Inflammatory macrophage (primary cell): ENCODE results near the gene SLC39A13.
A peak's percentile ranks its signal among the peaks of the same experiment; 100 is the strongest.

Experiments used
- DNase-seq, 2 donors: peaks; one replicate each; pipeline ENCODE4 v3.0.0-alpha.2; 2020 to 2022
- total RNA-seq, 18 experiments: gene quantifications; one replicate each; lab custom pipeline; 2026; ENCODE audit warnings: mixed read lengths in 6 of 18, inconsistent platforms in 2 of 18; lab: John Stamatoyannopoulos, UW

SLC39A13 gene
- 23.8 to 78.5 (median 43.9) reads per million in 18 experiments for total RNA-seq

DNA sequence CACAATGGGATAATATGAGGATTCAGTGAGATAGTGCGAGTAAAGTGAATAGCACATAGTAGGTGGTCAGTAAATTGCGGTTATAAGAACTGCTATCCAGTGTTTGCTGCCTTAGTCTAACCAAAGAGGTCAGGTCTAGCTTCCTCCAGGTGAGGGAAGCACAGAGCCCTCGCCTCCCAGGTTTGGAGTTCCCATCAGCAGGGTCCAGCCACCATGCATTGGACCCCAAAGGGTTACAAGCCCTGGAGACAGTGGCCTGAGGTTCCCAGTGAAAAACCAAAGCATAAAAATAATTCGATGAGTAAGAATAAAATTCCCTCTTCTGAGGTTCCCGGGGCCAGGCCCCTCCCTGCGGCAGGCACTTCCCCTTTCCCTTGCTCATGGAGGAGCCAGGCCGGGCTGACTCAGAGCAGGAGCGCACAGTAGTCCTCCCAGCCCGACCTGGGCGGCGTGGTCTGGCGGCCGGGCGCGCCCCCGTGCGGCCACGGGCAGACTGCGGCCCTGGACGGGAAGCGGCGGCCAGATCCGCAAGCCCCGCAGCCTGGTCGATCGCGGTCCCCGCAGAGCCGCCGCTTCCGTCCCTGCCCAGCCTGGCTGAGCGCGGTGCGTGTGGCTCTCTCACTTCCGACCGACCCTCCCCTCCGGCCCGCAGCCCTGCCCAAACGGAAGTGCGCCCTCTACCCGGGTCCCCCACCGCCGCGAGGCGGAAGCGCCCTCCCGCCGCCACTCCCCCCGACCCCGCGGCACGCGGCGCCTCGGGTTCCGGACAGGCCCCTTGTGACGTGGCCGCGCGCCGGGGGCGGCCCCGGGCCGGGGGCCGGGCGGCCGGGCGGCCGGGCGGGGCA, at the start of gene SLC39A13:
SLC39A13 (plus strand) TSS at position 845 of the 845 bp plus-strand sequence. CDS start 1,505 bp downstream, outside the sequence.
- DNase-seq: peak; percentile 96 to 97

- DNase-seq: no peak
Observed at GRCh38 chr11:47358731-47359051, 49.7 kb upstream of the SLC39A13 start.

GRCh38 chr11:47359162-47359561, 49.2 kb upstream of the SLC39A13 start:
- no peak for DNase-seq

DNA sequence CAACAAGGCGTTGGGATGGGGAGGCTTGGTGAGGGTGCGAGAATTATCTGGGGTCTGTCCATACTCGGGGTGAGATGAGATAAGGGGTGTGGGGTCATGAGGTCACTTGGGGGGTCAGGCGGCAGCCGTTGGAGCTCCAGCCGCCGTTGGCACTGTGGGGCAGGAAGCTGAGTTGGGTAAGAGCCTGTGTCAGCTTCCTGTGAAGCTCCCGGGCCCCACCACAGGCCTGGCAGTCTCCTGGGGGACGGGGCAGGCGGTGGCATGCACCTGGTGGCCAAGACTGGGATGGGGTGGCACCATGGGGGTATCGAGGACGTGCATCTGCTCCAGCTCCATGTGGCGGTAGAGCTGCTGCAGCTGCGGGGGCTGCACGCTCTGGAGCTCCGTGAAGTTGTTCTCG, 48.8 kb upstream of the SLC39A13 start:
- peak; percentile 62 for DNase-seq

GRCh38 chr11:47360341-47360740, 48.0 kb upstream of the SLC39A13 start:
- DNase-seq: no peak

GRCh38 chr11:47361419-47361818, 47.0 kb upstream of the SLC39A13 start:
- DNase-seq: no peak

DNA sequence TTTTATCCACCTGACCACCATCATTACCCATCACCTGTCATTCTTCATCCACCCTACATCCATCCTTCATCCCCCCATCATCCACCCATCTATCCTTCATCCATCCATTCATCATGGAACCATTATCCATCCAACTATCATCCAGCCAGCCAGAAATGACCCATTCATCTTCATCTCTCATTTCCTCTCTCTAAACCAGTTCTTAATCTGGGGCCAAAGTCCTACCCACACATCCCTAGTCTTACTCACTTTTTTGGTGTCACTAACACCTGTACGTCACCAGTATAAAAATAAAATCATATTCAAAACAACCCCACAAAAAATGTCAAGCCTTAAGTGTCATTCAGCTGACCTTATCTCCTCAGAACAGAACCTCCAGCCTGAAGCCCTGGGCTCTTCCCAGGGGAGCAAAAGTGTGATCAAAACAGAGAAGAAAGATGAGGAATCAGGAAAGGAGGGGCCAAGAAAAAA, 42.3 kb upstream of the SLC39A13 start:
- DNase-seq: no peak

DNA sequence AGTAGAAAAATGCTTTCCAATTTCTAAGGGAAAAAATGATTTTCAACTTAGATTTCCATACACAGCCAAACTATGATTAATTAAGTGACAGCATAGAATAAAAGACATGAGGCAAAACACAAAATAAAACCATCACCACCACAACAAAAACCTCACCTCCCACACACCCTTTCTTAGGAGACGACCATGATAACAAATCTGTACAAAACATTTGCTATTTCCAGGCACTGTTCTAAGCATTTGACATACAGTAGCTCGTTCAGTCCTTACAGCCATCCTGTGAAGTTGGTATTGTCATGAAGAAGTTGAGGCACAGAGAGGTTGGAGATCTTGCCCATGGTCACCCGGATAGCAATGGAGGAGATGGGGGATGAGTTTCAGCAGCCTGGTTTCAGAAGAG, 38.7 kb upstream of the SLC39A13 start:
- DNase-seq: no peak

- peak in 1 of 2 donors; percentile 2 for DNase-seq
Observed at GRCh38 chr11:47372422-47372821, 36.0 kb upstream of the SLC39A13 start.

GRCh38 chr11:47373876-47374719, 34.3 kb upstream of the SLC39A13 start:
- DNase-seq: peak; percentile 72 to 78

DNA sequence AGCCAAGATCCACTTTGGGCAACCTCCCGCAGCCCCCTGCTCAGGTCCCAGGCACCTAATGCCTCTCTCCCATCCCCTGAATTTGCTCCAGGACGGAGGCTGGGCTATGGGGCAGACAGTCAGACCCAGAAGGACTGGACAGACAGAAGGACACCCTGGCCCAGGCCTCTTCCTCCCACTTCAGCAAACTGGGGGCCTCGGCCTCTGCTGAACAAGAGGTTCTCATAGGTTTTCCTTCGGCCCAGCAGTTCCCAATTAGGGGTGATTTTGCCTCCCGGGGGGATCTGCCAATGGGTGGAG, 33.7 kb upstream of the SLC39A13 start:
- no peak for DNase-seq

GRCh38 chr11:47375020-47375419, 33.4 kb upstream of the SLC39A13 start:
- peak; percentile 62 to 86 for DNase-seq

DNA sequence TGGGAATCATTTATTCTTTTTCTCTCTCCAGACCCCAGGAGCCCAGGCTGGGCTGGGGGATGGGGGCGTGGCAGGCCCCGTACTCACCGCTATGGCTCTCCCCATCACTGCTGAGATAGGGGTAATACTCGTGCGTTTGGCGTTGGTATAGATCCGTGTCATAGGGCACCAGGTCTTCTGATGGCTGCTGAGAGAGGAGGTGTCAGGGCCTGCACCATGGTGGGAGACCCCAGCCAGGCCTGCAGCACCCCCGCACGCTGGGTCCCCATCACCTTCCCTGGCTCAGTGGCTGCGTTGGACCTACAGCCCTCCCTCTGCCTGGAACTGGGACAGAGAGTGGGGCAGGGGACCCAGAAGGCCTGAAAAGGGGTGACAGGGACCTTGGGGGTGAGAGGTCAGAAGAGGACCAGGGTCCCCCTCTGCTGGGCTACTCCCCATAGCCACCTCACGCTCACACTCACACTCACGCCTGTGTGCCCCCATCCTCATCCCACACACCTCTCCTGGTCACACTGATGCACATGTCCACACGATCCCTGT, 32.8 kb upstream of the SLC39A13 start:
- DNase-seq: no peak

- DNase-seq: peak; percentile 4 to 58
Observed at GRCh38 chr11:47376107-47376524, 32.3 kb upstream of the SLC39A13 start.

DNA sequence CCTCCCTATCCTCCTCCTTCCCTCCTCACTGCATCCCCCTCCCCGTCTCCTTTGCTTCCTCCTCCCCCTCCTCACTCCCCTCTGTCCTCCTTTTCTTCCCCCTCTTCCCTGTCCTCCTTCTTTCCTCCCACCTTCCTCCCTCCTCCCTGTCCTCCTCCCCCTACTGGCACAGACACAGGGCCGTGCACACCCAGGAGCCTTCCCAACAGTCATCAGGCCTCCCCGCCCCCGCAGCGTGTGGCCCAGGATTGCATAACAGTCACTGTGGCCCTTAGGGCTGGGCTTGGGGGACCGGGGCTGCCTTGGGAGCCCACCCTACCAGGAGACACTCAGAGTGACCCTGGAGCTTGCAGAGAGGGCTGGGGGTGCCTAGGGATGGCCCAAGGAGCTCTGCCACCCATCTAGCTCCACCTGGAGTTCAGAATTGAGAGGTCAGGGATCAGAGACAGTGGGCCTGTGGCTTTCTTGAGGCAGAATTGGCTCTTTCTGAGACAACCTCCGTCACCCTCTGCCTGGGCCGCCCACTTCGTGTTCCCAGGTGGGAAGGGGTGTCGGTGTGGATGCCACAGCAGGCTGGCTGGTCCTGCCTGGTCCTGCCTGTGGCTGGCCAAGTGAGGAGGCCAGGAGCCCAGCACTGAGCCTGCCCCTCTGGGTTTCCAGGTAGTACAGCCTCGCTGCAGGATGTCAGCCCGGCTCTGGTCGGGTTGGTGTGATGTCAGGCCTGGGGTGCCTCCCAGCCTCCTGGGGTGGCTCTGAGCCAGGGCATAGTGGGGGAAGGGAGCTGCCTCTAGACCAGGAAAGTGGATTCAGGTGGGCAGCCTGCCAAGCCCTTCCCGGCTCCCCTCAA, 31.6 kb upstream of the SLC39A13 start:
- DNase-seq: peak; percentile 90 to 94

DNA sequence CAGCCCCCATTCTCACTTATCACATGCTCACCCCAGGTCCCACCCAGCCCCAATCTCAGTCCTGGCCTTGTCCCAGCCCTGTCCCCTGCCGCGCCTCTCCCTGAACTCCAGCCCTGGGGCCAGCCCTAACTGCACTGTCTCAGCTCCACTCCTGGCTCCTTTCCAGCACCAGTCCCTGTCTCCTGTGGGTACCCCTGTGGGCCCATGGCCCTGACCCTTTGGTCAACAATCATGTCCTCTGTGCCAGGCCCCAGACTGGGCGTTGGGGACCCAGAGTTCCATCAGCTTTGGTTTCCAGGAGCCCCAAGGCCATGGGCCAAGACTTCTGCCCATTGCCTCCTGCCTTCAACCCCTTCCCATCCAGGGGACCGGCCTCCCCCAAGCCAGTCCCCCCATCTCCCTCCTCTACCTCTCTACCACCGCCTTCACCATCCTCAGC, 30.8 kb upstream of the SLC39A13 start:
- DNase-seq: peak; percentile 53 to 60

GRCh38 chr11:47378010-47378835, 30.2 kb upstream of the SLC39A13 start, which contains the start of gene SPI1:
SPI1 (minus strand) TSS chr11:47378547; CDS start chr11:47378353, 194 bp downstream.
- peak; percentile 96 to 98 for DNase-seq

- DNase-seq: no peak
Observed at GRCh38 chr11:47378836-47379170, 29.6 kb upstream of the SLC39A13 start.

GRCh38 chr11:47379317-47379716, 29.1 kb upstream of the SLC39A13 start:
- DNase-seq: no peak

- no peak for DNase-seq
Observed at GRCh38 chr11:47380078-47380477, 28.3 kb upstream of the SLC39A13 start.

GRCh38 chr11:47383071-47383470, 25.3 kb upstream of the SLC39A13 start:
- DNase-seq: peak; percentile 85 to 92
